ENCODE results near the gene CRKL.

DNA sequence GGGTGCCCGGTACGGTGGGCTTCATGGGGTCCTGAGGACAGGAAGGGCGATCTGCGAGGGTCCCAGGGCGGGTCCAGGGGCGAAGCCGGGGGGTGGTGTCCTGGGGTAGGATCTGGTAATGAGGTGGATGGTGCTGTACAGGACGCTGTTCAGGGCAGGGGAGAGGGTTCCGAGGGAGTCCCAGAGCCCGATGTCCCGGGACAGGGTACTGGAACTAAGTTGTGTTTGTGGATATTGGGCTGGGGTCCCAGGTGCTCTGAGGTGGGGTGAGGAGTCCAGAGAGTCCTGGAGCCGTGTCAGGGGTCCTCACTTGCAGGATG lies 65.3 kb downstream of the CRKL start:
- TF ChIP-seq CTCF (IDR thresholded peaks at IDR 0.05) (no peak), POLR2A (IDR thresholded peaks at IDR 0.05) (no peak)
